ENCODE measurements around the gene TRIP13.
"Not testable (repeated sequence)": the region's sequence is repeated elsewhere in the genome, so short reads cannot be mapped to it uniquely, and the experiment has no call there.

Gene TRIP13

DNA sequence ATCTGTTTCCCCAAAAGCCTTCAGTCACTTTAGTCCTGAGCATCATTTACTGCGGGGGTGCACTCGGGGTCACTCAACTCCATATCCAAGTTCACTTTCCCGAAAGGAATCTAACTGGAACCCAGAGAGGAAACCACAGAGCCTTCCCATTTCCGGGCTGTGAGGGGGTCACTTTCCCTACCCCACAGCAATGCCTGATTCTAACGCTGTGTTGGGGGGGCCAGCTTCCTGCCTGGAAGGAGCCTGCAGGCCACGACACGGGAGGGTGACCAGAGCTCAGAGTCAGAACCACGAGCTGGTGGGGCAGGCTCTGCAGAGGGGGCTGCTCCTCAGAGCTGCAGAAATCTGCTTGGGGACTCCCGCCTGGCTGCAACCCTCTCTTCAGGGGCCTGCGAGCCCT is 20.4 kb upstream of the TRIP13 start:
- DNase-seq, result no peak

DNA sequence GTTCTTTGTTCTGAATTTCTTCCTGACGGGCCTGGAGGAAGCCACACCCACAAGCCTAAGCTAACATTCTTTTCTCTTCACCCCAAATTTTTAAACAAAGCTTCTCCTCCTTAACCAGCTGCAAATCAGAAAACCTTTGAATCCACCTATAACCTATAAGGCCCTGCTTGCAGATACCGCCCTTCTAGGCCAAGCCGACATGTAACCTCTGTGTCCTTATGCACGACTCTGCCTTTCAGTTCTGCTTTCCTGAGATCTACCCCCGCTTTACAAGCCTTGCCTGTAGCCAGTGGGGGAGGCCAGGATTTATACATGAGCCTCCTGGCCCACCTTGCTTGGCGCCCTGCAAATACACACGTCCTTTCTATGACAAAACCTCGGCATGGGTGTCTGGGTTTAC is 19.4 kb upstream of the TRIP13 start:
- DNase-seq, result no peak

DNA sequence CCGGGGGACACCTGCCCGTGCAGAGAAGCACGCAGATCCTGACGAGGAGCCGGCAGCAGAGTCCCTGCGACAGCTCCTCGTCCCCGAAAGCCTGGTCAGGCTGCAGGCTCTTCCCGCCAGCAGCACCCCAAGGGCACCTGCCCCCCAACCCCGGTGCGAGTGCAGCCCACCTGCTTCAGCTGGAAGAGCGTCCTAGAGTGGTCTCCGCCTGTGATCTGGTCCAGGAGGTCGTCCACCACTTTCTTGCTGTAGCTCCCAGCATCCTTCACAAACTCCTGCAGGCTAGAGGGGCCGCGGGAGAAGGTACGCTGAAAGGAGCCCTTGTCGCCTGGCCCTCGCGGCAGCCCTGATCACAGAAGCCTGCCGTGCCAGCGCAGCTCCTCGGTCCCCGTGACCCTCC is 16.8 kb upstream of the TRIP13 start:
- DNase-seq, result no peak

DNA sequence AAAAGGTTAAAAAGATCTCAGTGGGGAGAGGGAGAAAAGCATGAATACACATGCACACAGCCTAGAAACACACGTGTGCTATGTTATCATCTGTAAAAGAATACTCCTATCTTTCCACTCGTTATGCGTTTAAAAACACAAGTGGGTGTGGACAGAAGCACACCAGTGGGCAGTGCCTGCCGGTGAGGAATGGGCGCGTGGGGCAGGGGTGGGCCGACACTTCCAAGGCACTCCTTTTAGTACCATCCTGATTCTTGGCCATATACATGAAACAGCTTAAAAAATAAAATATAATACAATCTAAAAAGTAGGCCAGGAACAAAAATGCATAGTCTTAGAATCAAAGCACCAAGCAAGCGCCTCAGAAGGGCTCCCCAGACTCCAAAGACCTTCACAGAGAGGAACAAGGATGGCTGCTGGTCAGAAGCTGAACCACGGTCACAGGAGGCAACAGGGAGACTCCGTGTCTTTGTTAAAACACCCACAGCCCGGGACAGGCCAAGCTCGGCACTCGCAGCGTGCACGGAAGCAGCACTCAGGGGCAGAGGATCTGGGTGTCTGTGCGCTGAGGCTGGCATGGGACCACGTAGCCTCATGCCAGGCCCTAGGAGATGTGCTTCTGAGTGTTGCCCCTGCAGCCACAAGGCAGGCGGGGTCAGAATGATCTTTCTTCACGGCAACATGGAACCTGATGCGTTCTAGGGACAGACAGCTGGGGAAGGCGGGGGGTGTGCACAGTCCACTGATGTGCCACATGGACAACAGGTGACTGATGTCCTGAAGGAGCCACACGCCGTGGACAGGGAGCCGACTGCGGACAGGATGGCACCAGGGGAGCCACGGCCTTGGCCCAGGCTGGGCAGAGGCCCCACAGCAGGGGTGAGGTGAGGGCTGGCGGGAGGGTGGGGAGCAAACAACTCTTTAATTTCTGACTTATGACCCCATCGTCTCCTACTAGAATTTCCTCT is 16.0 kb upstream of the TRIP13 start:
- no peak for DNase-seq

DNA sequence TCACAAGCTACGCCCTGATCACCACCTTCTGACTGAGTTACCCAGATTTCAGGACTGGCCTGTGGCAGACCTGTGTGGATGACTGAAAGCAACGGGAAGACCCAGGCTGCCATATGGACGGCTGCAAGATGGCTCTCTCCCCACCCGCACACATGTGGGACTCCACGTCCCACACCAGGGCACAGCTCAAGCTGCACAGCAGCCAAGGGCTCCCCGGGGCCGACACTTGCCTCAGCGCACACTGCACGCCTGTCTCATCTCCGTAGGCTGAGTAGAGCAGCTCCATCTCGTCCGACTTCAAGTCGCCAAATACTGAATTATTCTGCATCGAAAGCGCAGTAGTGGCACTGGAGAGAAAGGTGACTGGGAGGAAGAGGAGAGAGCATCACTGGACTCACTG is 14.6 kb upstream of the TRIP13 start:
- DNase-seq, result no peak

DNA sequence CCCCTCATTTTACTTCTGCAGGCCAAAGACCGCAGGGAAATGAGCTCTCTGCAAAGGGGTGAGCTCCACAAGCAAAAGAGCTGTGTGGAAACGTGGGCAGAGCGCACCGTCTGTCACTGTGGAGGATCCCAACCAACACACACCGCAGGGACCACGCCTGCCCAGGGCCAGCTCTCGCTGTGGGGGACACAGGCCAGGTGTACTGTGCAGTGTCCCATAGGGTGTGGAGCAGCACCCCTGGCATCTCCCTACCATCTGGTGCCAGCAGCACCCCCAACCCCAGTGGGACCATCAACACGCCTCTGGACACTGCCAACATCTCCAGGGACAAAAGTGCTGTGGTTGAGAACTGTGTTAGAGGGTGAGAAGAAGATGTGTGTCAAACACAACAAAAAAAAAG is 14.0 kb upstream of the TRIP13 start:
- not testable (repeated sequence) for DNase-seq

DNA sequence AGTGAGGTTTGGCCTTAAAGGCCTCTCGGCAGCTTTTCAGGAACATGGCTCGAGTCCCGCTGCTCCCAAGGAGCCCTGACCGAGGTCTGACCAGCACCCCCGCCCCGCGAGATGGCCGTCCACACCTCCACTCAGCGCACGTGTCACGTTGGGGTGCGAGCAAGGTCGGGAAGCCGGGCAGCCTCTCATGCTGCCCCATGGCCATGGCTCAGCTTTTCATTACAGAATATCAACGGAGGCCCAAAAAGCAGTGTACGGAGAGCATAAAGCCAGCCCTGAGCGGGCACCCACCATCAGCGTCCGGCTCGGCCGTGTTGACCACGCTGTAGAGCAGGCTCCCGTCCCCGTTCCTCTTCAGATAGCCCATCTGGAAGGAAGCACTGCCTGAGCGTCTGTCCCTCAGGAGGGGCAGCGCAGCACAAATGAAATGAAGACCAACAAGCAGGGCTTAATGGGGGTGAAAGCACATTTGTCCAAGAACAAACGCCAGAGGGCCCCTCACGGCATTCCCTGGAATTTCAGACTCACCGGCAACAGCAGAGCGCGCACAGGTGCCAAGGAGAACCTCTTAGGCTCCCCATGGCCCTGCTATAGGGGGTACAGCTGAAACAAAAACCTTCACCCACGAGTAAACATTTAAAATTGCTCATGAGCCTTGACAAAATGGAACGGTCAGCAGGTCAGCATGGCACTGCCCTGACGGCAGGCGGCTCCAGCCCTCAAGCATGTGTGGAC is 11.7 kb upstream of the TRIP13 start:
- DNase-seq, result no peak

DNA sequence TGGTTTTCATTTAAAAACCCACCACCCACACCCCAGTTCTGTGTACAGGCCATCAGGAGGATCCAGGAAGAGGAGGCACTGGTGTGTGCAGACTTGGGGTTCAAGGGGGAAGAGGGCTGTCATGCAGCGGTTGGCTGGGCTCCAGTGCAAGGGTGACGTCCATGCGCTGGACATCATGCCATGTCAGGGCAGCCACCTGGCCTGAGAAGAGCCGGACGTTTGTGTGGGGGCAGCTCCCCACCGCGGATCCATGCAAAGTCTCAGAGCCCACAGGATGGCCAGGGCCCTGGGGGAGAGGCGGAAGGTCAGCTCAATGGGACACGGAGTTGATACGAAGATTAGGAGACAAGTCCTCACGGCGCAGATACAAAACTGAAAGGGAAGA is 11.1 kb upstream of the TRIP13 start:
- DNase-seq, result no peak

DNA sequence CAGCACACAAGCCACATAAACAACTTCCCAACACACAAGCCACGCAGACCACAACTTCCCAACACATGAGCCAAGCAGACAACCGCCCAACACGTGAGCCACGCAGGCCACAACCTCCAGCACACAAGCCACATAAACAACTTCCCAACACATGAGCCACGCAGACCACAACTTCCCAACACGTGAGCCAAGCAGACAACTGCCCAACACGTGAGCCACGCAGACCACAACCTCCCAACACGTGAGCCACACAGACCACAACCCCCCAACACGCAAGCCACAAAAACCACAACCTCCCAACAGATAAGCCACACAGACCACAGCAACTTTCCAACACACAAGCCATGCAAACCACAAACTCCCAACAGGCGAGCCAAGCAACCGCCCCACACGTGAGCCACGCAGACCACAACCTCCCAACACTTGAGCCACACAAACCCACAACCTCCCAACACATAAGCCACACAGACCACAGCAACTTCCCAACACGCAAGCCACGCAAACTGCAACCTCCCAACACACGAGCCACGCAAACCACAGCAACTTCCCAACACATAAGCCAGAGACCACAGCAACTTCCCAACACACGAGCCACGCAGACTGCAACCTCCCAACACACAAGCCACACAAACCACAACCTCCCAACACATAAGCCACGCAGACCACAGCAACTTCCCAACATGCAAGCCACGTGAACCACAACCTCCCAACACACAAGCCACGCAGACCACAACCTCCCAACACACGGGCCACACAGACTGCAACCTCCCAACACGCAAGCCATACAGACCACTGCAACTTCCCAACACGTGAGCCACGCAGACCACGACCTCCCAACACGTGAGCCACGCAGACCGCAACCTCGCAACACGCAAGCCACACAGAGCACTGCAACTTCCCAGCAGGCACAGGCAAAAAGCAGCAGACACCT is 10.2 kb upstream of the TRIP13 start:
- no peak for DNase-seq

DNA sequence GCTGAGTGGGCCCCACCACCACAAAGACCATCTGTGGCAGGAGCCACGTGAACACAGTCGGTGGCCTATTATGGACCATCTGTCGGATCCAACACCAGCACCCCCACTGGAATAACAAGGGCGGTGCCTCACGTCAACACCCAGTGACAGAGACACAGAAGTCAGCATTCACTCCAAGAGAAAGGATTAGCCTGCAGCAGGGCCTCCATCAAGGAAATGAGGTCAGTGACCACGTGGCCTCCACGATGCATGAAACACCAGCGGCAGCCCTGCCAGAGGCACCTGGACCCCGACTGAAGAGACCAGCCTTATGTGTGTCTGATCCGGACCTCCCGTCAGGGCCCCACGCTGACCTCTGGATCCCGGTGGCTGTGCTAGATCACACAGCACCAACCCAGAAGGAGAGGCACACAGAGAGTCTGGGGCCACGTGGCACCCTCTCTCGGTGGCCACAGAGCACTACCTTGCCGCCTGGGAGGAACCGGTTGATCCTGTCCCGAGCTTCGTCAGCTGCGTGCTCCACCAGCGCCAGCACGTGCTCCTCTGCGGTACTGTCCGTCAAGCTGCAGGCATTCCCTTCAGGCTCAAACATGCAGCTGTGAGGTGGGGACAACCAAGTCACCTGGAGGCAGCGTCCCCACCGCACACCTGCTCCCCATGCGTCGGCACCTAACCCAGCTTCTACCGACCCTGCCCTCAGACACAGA is 9.1 kb upstream of the TRIP13 start:
- no peak for DNase-seq

DNA sequence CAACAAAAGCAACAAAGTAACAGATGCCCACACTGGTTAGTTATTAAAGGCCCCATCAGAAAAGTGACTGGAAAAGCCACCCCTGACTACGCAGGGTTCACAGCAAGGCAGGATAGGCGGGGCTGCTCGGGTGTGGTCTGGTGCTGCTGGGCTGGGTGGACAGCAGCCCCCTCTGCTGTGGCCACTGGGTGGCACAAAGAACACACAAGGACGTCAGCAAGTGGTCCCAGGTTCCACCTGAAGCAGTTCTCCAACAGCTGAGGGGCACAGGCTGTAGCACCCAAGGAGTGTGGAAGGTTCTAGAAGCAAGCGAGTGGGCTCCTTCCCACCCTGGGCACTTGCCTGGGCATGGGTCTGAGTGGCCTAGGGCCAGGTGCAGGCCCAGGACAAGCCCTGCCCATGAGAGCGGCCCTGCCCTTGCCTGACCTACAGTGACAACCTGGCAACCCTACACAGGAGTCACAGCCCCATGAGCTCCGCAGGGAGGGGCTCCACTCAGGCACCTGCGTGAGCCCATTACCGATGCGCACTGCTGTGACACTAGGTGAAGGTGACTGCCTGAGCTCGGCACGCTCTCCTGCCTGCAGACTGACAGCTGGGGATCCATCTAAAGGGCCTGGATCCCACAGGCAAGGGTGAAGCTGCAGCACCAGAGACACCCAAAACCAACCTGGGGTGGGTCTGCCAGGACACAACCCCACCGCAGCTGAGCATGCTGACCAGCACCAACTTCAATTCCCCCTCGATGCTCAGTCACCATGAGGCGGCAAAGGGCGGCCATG is 8.1 kb upstream of the TRIP13 start:
- DNase-seq, result no peak

DNA sequence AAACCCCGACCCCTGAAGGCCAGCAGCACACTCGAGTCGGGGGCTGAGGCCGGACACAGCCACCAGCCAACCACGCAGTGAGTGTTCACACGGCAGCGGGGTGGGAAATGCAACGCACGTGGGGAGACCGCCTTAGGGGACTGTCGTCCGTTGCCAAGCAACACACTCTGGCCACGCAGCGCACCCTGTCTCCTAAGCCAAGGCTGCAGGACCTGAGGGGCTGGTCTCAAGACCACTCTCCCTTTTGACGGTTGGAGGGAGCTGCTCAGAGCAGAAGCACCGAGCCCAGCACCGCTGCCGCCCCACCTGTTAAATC is 7.6 kb upstream of the TRIP13 start:
- no peak for DNase-seq

DNA sequence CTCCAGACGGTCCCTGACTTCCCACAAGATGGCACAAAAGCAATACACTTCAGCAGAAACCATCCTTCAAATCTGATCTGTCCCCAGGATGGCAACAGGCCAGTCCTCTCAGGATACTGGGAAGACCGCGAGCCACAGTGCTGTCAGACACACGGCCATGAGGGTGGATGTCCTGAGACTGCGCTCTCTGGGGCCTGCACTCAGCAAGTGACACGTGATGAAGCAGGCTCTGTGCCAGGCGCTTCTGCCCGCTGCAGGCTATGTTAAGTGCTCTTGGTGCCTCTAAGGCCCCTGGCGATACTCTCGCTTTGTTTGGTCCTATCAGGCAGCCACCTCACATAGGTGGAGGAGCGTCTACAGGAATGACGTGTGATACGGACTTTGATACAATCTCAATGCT is 7.2 kb upstream of the TRIP13 start:
- no peak for DNase-seq

DNA sequence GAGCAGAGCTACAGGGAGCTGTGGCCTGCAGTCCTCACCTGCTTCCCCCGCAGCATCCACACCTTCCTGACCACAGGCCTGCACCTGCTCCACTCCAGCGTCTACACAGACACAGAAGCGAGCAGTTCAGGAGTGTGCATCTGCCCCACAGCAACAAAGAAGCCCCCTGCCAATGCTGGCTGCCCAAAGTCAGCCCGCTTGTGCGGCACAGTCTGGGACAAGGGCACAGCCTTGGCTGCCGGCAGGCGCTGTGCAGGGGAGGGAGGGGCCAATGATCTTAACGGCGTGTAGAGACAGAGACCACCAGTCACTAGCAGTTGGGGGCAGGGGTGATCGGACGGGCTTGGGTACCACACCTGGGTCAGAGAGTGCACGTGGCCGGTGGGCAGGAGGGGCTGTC is 6.6 kb upstream of the TRIP13 start:
- no peak for DNase-seq

DNA sequence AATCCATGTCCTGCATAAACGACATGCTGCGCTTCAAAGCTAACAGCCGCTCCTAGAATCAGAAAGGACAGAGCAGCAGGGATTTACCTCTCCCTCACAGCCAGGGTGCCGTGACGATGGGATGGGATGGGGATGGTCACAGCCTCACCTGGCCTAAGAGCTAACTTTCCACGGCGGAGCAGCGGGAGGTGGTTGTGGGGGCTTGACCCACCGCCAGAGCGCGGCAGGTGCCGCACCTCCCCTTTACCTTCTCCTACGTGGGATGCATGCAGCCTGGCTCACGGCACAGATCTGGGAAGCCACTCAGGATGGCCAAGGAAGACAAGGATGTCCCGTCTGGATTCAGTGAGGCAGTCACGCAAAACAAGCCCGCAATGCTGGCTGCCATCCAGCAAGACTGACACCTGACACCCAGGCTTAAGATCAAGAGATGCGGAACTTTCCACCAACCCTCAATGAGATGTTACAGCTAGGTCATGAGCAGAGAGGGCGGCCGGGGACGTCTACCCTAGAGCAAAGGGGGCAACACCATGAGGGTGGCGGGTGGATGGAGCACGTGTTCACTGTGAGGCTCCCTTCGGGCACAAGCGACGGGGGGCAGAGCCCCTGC is 5.9 kb upstream of the TRIP13 start:
- no peak for DNase-seq

DNA sequence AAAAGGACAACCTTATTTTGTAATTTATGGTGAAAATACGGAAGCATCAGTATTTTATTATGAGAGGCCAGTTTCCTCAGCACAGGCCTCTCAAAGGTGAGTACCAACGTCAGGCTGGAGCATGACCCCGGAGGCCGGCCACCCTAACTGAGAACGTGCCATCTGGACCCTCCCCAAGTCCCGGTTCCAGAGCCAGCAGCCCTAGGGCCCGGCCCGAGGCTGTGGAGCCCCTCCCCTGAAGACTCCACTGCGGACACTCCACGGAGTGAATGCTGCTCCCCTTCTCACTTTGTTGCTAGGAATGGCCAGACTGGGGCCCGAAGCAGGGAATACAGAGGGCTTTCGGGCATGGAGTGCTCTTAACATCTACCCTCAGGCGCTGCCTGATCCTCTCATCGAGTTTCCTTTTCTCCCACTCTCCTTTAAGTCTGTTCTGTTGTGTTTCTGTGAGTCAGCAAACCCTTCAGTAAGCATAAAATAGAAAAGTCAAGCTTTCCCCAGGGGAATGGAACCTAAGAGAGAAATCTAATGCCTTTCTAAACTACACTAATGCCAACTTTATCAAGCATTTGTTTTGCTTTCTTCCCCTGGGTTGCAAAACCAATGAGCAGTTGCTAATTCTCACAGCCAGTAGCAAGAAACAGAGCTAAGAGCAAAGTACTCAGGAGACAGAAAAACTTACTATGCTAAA is 4.6 kb upstream of the TRIP13 start:
- no peak for DNase-seq

DNA sequence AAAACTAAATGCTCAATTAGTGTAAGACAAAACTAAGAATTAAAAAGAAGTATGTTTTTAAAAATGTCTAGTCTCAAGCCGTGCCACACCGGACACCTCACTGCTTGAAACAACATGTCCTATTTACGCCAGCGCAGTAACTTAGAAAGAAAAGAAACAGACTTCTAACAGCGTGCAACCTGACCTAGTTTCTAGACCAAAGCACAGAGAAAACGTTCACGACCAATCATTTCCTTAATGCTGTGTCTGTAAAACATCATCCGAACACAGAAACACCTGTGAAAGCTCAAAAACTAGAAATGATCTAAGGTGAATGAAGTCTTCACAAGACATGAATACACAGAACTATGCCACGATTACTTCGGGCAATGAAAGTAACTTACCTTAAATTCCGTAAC is 4.0 kb upstream of the TRIP13 start:
- DNase-seq, result no peak

DNA sequence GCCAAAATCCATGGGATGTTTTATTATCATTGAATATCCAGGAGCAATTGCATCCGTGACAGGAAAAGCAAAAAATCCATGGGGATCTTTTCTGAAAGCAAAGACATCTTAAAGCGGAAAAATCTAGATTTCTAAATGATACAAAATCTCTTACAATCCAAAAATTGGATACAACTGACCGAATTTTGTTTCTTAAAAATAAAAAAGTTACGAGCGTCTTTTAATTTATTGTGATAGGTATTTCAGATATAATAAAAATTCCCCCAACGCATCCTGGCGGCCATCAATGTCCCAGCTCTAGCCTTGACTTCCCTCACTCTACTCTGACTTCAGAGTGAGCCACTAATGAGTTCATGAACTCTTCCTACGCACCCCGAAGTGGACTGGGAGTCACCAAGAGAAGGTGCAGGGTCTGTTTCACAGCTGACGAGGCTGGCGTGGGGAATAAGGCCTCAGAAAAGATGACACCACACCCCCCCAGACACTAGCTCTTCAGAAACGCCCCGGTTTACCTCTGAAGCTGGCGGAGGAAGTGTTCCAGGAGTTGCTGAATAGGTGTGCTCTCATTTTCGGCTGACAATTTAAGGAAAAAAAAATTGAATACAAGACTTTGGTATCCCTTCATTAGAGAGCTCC is 3.5 kb upstream of the TRIP13 start:
- no peak for DNase-seq

DNA sequence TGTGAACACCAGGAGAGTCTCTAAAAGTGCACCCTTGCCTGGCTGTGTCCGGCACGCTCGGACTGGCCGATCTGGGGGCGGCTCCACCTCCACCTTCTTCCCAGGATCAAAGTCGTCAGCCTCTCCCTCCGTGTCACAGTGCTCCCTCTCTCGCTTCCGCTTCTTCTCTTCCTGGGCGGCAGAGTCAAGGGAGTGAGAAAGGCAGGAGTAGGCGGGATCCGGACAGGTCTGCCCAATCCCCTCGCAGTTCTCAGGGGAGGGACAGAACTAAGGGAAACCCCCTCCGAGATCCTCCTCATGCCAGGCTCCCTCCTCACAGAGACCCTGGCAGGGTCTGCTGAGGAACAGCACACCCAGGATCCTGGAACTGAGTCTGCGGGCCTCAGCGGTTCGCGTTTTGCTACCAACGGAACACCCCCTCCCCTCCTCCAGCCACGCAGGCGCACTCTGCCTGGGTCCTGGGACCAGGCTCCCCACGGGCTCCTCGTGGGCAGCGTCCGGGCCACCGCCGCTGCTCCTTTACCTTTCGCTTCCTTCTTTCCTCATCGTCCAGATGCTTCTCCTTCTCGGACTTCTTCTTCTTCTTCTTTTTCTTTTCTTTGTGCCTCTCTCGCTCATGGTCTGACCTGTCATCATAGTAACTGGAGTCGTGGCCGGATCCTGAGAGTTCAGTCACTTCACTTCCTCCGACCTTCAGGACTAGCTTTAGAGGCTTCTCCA is 1.4 kb upstream of the TRIP13 start:
- no peak for DNase-seq

Measured in right kidney (tissue), 1 donor.